GM04504 (cell line): ENCODE results near the gene CBFA2T3.

Experiments used
- DNase-seq: peaks from one replicate; pipeline ENCODE4 v3.0.0-alpha.2; 2012; ENCODE audit warnings: low read depth

Gene CBFA2T3

DNA sequence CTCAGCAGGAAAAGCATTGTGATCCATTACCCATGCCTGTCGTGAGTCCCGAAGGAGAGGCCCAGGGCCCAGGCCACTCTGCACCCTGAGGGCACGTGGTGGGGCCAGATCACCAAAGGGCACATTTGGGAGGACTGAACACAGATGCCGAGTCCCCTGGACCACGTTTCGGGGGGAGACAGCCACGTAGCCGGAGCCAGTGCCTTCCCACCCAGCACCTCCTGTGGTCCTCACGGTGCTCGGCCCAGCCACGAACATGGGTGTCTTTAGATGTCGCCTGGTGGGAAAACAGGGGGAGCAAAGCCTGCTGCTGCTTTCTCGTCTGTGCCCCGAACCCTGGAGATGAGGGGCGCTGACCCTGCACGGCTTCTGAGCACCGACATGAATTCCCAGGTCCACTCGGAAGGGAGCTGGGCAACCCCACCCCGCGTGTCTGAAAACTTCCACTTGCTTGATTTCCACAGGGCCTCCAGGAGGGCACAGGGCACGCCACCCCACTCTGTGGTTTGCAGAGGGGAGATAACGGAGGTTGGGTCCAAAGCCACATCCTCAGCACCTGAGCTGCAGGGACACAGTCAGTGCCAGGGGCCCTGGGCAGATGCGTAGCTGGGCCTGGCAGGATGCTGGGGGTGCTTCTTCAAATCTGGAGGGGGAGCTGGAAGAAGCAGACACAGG, 14.4 kb downstream of the CBFA2T3 start:
- DNase-seq, result no peak

DNA sequence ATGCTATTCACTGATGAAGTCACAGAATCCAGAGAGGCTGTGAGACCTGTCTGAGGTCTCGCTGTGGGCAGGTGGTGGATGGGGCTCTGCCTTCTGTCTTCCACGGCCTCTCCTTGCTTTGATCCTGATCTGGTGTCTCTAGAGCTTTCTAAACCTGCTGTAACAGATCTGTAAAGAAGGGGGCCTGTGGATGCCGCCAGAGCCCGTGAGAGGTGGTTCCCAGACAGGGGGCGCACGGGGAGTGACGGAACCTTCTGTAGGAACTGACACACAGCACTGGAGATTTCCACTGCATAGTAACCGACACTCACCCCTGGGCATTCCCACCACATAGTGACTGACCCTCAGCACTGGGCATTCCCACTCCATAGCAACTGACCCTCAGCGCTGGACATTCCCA, 16.0 kb downstream of the CBFA2T3 start:
- no peak for DNase-seq

DNA sequence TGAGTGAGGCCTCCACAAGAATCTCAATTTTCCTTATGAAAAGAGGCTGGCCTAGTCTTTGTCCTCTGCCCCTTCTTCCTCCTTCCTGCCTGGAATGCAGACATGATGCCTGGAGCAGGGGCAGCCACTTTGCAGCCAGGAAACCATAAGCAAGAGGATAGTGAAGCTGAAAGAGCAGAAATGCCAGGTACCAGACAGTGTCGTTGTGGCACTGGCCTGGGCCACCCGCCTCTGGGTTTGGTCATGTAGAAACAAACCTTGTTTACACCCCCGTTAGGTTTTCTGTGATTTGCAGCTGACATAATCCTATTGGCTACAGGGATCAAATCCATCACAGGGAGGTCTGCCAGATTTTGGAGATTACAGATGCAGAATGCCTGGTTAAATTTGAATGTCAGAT, 16.5 kb downstream of the CBFA2T3 start:
- no peak for DNase-seq

GRCh38 chr16:88959022-88959421, 18.0 kb downstream of the CBFA2T3 start:
- DNase-seq, result no peak

GRCh38 chr16:88957887-88958577, 19.0 kb downstream of the CBFA2T3 start:
- DNase-seq, result no peak

GRCh38 chr16:88957433-88957767, 19.6 kb downstream of the CBFA2T3 start:
- DNase-seq, result no peak

- DNase-seq, result no peak
These were observed 20.2 kb downstream of the CBFA2T3 start for GRCh38 chr16:88956546-88957432.

DNA sequence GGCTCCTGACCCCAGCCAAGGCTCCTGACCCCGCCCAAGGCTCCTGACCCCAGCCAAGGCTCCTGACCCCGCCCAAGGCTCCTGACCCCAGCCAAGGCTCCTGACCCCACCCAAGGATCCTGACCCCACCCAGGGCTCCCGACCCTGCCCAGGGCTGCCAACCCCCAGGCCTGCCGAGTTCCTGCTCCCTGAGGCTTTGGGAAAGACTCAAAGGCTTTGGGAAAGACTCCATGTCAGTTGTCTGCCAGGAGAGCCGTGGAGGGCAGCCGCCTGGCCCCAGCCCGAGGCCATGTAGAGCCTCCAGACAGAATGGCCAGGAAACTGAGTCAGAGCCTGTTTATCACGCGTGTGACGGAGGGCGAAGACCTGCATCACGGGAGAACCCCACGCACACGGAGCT, 21.1 kb downstream of the CBFA2T3 start:
- DNase-seq, result no peak

DNA sequence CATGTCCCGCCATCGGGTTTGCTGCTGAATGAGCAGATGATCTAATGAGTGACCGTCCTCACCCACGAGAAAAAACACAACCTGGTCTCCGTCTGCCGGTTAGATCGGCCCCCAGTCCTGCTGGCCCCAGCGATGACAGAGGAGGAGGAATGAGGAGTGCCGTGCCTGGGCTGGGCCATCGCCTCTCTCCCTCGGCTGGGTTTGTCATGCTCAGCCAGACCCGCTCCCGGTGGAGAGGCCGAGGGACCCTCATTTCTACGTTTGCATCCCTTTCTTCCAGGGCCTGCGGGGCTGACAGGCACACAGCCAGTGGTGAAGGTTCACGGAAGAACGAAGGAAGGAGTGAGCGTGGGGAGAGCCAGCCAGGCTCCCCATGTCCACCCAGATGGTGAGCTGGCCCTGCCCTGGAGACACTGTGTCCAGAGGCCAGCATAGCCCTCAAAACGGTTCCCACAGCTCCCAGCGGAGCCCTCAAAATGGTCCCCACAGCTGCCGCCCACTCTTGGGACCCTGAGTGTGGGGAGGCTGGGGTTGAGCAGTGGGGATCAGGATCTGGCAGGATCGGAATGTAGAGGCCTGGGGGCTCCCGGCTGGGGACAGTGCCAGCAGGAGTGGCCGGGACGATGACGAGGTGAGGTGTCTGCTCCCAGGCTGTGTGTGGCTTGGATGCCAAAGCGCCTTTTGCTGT, 23.9 kb downstream of the CBFA2T3 start:
- DNase-seq, result no peak

GRCh38 chr16:88951989-88952388, 25.0 kb downstream of the CBFA2T3 start:
- DNase-seq, result no peak

DNA sequence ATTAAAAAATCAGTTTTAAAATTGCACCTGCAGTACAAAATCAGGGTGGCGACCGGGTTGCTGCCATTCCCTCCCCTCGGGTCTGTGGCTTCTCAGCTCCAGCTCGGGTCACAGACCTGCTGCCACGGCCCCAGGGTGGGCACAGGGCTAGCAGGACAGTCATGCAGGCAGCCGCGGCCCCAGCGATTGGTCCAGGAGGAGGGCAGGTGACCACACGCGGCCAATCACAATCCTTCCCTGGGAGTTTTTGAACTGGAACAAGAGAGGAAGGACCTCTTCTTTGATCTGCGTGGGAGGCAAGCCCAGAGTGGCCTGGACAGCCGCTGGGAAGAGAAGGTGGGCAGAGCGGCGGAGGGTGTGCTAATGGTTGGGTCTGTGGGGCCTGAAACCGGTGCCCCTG, 25.5 kb downstream of the CBFA2T3 start:
- DNase-seq, result no peak

DNA sequence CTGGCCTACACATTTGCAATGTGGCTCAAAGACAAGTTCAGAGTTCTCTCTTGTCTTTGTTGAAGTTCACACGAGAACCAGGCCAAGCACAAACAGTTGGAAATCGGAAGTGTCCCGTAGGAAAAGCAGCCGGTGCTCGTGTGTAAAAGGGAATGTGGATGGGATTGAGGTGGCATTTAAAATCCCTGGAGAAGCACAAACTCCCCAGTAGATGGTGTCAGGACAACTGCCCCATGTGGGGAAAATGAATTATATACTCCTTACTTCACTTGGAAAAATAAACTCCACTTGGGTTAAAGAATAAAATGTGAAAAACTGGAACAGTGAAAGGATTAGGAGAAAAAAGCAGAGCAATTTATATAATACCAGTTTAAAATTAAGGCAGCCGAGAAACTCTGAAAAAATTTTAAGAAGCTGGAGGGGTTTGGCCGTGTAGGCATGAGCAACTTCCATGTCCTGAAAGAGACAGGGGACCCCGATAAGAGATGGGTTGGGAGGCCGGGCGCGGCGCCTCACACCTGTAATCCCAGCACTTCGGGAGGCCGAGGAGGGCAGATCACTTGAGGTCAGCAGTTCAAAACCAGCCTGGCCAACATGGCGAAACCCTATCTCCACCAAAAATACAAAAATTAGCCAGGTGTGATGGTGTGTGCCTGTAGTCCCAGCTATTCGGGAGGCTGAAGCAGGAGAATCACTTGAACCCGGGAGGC, 28.1 kb downstream of the CBFA2T3 start:
- no peak for DNase-seq

GRCh38 chr16:88945473-88945872, 31.5 kb downstream of the CBFA2T3 start:
- DNase-seq, result no peak

GRCh38 chr16:88943741-88944140, 33.3 kb downstream of the CBFA2T3 start:
- DNase-seq, result no peak

GRCh38 chr16:88943131-88943664, 33.8 kb downstream of the CBFA2T3 start:
- no peak for DNase-seq

- no peak for DNase-seq
These were observed 34.8 kb downstream of the CBFA2T3 start for GRCh38 chr16:88941913-88942909.

GRCh38 chr16:88940862-88941817, 35.9 kb downstream of the CBFA2T3 start:
- no peak for DNase-seq

- DNase-seq, result no peak
These were observed 36.8 kb downstream of the CBFA2T3 start for GRCh38 chr16:88939972-88940861.
